Subcutaneous abdominal adipose tissue (tissue), 5 donors: ENCODE measurements around the gene NUP98.

Source experiments
- H3K27ac ChIP-seq: one replicate; pipeline ENCODE4 v1.7.0; 2013; ENCODE audit warnings: low read depth, mild to moderate bottlenecking, inconsistent platforms, low read length, moderate library complexity
- H3K27me3 ChIP-seq, 5 donors: one replicate each; pipeline ENCODE4 v1.7.0; 2013; ENCODE audit warnings: low read length in 5 of 5, inconsistent platforms in 1 of 5; ENCODE audit not compliant: control insufficient read depth in 5 of 5, insufficient read depth in 4 of 5
- H3K36me3 ChIP-seq, 5 donors: one replicate each; pipeline ENCODE4 v1.7.0; 2013; ENCODE audit warnings: low read length in 5 of 5; ENCODE audit not compliant: control insufficient read depth in 5 of 5, insufficient read depth in 5 of 5
- H3K4me1 ChIP-seq, 5 donors: one replicate each; pipeline ENCODE4 v1.7.0; 2013; ENCODE audit warnings: low read length in 5 of 5, mild to moderate bottlenecking in 3 of 5, moderate library complexity in 1 of 5; ENCODE audit not compliant: control insufficient read depth in 5 of 5, insufficient read depth in 5 of 5
- H3K4me3 ChIP-seq, 5 donors: one replicate each; pipeline ENCODE4 v1.7.0; 2013; ENCODE audit warnings: low read length in 5 of 5, low read depth in 1 of 5
- H3K9ac ChIP-seq, 5 donors: one replicate each; pipeline ENCODE4 v1.7.0; 2013; ENCODE audit warnings: low read length in 5 of 5, mild to moderate bottlenecking in 4 of 5, moderate library complexity in 3 of 5
- H3K9me3 ChIP-seq, 5 donors: one replicate each; pipeline ENCODE4 v1.7.0; 2013; ENCODE audit warnings: low read length in 5 of 5; ENCODE audit not compliant: control insufficient read depth in 5 of 5
- donor health status: healthy.
- donor health status: healthy.
- donor health status: healthy.
- donor health status: healthy.
- donor health status: healthy.

Gene NUP98

GRCh38 chr11:3836903-3837302 lies 39.5 kb upstream of the NUP98 start:
- Histone ChIP-seq H3K36me3 (peaks cover 0 to 4% (median 0%) of the 10 kb centered on the region in 5 donors), H3K27me3 (no peaks in the 10 kb centered on the region), H3K4me3 (peak overlapping the region in 3 of 5 donors; percentile 31 to 78 (median 44)), H3K9ac (peak overlapping the region in 1 of 5 donors; percentile 58), H3K4me1 (peaks cover 20 to 90% (median 80%) of the 10 kb centered on the region in 5 donors), H3K27ac (peak overlapping the region; percentile 90), H3K9me3 (no peaks in the 10 kb centered on the region)

- Histone ChIP-seq H3K4me1 (peaks cover 20 to 95% (median 88%) of the 10 kb centered on the region in 5 donors), H3K27me3 (no peaks in the 10 kb centered on the region), H3K27ac (peak overlapping the region; percentile 41), H3K9ac (no peak overlapping the region), H3K9me3 (no peaks in the 10 kb centered on the region), H3K4me3 (no peak overlapping the region), H3K36me3 (peaks cover 0 to 7% (median 3%) of the 10 kb centered on the region in 5 donors)
These were observed 38.4 kb upstream of the NUP98 start for GRCh38 chr11:3835751-3836150.

GRCh38 chr11:3834664-3835461 lies 37.5 kb upstream of the NUP98 start:
- Histone ChIP-seq H3K27ac (peak overlapping the region; percentile 41), H3K4me1 (peaks cover 20 to 97% (median 86%) of the 10 kb centered on the region in 5 donors), H3K9me3 (no peaks in the 10 kb centered on the region), H3K27me3 (no peaks in the 10 kb centered on the region), H3K9ac (peak overlapping the region in 1 of 5 donors; percentile 38), H3K36me3 (peaks cover 0 to 14% (median 7%) of the 10 kb centered on the region in 5 donors), H3K4me3 (peak overlapping the region in 3 of 5 donors; percentile 0 to 24 (median 4))

GRCh38 chr11:3834349-3834663 lies 37.0 kb upstream of the NUP98 start:
- Histone ChIP-seq H3K27ac (peak overlapping the region; percentile 41), H3K4me1 (peaks cover 20 to 91% (median 81%) of the 10 kb centered on the region in 5 donors)

GRCh38 chr11:3833449-3833848 lies 36.1 kb upstream of the NUP98 start:
- Histone ChIP-seq H3K9me3 (no peaks in the 10 kb centered on the region), H3K27ac (no peak overlapping the region), H3K9ac (no peak overlapping the region), H3K27me3 (no peaks in the 10 kb centered on the region), H3K4me3 (no peak overlapping the region), H3K4me1 (peaks cover 20 to 83% (median 72%) of the 10 kb centered on the region in 5 donors), H3K36me3 (peaks cover 0 to 16% (median 11%) of the 10 kb centered on the region in 5 donors)

More at GRCh38 chr11:3834349-3834663, 37.0 kb upstream of the NUP98 start:
- Histone ChIP-seq H3K36me3 (peaks cover 0 to 15% (median 10%) of the 10 kb centered on the region in 5 donors), H3K4me3 (peak overlapping the region in 2 of 5 donors; percentile 24), H3K9me3 (no peaks in the 10 kb centered on the region), H3K9ac (peak overlapping the region in 1 of 5 donors; percentile 38), H3K27me3 (no peaks in the 10 kb centered on the region)

GRCh38 chr11:3832816-3833215 lies 35.5 kb upstream of the NUP98 start:
- Histone ChIP-seq H3K9ac (peak overlapping the region in 2 of 5 donors; percentile 4 to 23), H3K4me1 (peaks cover 18 to 76% (median 66%) of the 10 kb centered on the region in 5 donors), H3K36me3 (peaks cover 0 to 22% (median 13%) of the 10 kb centered on the region in 5 donors), H3K27ac (peak overlapping the region; percentile 58), H3K27me3 (no peaks in the 10 kb centered on the region), H3K4me3 (no peak overlapping the region), H3K9me3 (no peaks in the 10 kb centered on the region)

GRCh38 chr11:3831378-3832239 lies 34.3 kb upstream of the NUP98 start:
- H3K9ac ChIP-seq: peak overlapping the region in 2 of 5 donors; percentile 23 to 52
- peaks cover 13 to 64% (median 55%) of the 10 kb centered on the region in 5 donors for H3K4me1 ChIP-seq

GRCh38 chr11:3830730-3831129 lies 33.4 kb upstream of the NUP98 start:
- Histone ChIP-seq H3K9me3 (no peaks in the 10 kb centered on the region), H3K4me1 (peaks cover 11 to 56% (median 48%) of the 10 kb centered on the region in 5 donors), H3K27me3 (no peaks in the 10 kb centered on the region), H3K9ac (no peak overlapping the region), H3K27ac (no peak overlapping the region), H3K36me3 (peaks cover 0 to 43% (median 31%) of the 10 kb centered on the region in 5 donors), H3K4me3 (no peak overlapping the region)

More at GRCh38 chr11:3831378-3832239, 34.3 kb upstream of the NUP98 start:
- no peaks in the 10 kb centered on the region for H3K27me3 ChIP-seq
- H3K4me3 ChIP-seq: no peak overlapping the region
- peaks cover 0 to 34% (median 25%) of the 10 kb centered on the region in 5 donors for H3K36me3 ChIP-seq
- no peaks in the 10 kb centered on the region for H3K9me3 ChIP-seq
- peak overlapping the region; percentile 58 for H3K27ac ChIP-seq

GRCh38 chr11:3830088-3830487 lies 32.7 kb upstream of the NUP98 start:
- H3K9ac ChIP-seq: no peak overlapping the region
- no peaks in the 10 kb centered on the region for H3K9me3 ChIP-seq
- no peaks in the 10 kb centered on the region for H3K27me3 ChIP-seq
- H3K4me1 ChIP-seq: peaks cover 6 to 49% (median 41%) of the 10 kb centered on the region in 5 donors
- H3K4me3 ChIP-seq: no peak overlapping the region
- peaks cover 0 to 45% (median 36%) of the 10 kb centered on the region in 5 donors for H3K36me3 ChIP-seq
- H3K27ac ChIP-seq: no peak overlapping the region
